Subcutaneous adipose tissue (tissue), 4 donors: ENCODE data around the gene ENTPD8. TPM values are rescaled to one million over a fixed set of nuclear protein-coding genes. Genes with fewer than 3 reads are reported as not detected.

Experiments used
- CTCF ChIP-seq: fragments of 450-650 bp; IDR thresholded peaks from one replicate; pipeline ENCODE4 v1.5.1; 2016; ENCODE audit warnings: low read depth, mild to moderate bottlenecking, control low read depth, antibody characterized with exemption, moderate library complexity
- total RNA-seq, 4 donors: library from RNA; depleted of rRNA; stranded (reverse); fragments of >200 nt; gene quantifications; one replicate each; pipeline ENCODE4 v1.1.0, GENCODE V29; 2016

The ENTPD8 gene
- total RNA-seq, 4 donors from 2014 or later = not detected

- no peak for TF ChIP-seq CTCF
These were observed 35.5 kb downstream of the ENTPD8 start for GRCh38 chr9:137405677-137406081.

GRCh38 chr9:137404961-137405567 lies 36.1 kb downstream of the ENTPD8 start:
- TF ChIP-seq CTCF = no peak

- TF ChIP-seq CTCF = no peak
These were observed 37.9 kb downstream of the ENTPD8 start for GRCh38 chr9:137403269-137403668.

GRCh38 chr9:137402746-137403145 lies 38.4 kb downstream of the ENTPD8 start:
- TF ChIP-seq CTCF = no peak

GRCh38 chr9:137398561-137399468 lies 42.3 kb downstream of the ENTPD8 start:
- no peak for TF ChIP-seq CTCF

GRCh38 chr9:137397675-137398423 lies 43.3 kb downstream of the ENTPD8 start:
- no peak for TF ChIP-seq CTCF
